H1 (cell line): Measurements from ENCODE around the gene GRB7. TPM values are rescaled to one million over a fixed set of nuclear protein-coding genes. Genes with fewer than 3 reads are reported as not detected.

Experiments
- CTCF ChIA-PET: fragments of 300-600 bp; sonication (Branson Sonifier 250); formaldehyde crosslinking; loops from one replicate; lab custom pipeline; 2021; ENCODE audit not compliant: partially characterized antibody; lab: Charles Lee
- POLR2A ChIA-PET: fragments of 300-600 bp; sonication (Branson Sonifier 250); formaldehyde crosslinking; loops from one replicate; lab custom pipeline; 2021; ENCODE audit warnings: inconsistent platforms; ENCODE audit not compliant: partially characterized antibody; lab: Charles Lee
- DNase-seq, 2 experiments: peaks; one replicate each; pipeline versions ENCODE4 v3.0.0 to v3.0.0-alpha.2; 2010 to 2022; ENCODE audit warnings: low spot score in 2 of 2, low read depth in 1 of 2, mixed read lengths in 1 of 2
- FAIRE-seq: peaks from 2 replicates; lab custom pipeline; 2011; peaks lifted over from hg19 to GRCh38; lab: Jason Lieb, UNC
- H2AFZ ChIP-seq: 2 replicates; pipeline ENCODE4 v1.8.1; 2012; ENCODE audit warnings: low read length, inconsistent platforms
- H2AK5ac ChIP-seq: 2 replicates; pipeline ENCODE4 v1.6.1; 2013; ENCODE audit warnings: low read depth, low read length
- H2BK120ac ChIP-seq: replicated peaks from 2 replicates; pipeline ENCODE3; 2013; ENCODE audit warnings: low read depth, low read length, inconsistent platforms
- H2BK12ac ChIP-seq: 2 replicates; pipeline ENCODE4 v1.6.1; 2013; ENCODE audit warnings: low read depth, low read length
- H2BK15ac ChIP-seq: 2 replicates; pipeline ENCODE4 v1.6.1; 2013; ENCODE audit warnings: low read length
- H2BK20ac ChIP-seq: 2 replicates; pipeline ENCODE4 v1.6.1; 2013; ENCODE audit warnings: low read length
- H2BK5ac ChIP-seq: 2 replicates; pipeline ENCODE4 v1.6.1; 2013; ENCODE audit warnings: low read depth, low read length
- H3K14ac ChIP-seq: 2 replicates; pipeline ENCODE4 v1.6.1; 2013; ENCODE audit warnings: inconsistent platforms; ENCODE audit not compliant: insufficient read length
- H3K18ac ChIP-seq: 2 replicates; pipeline ENCODE4 v1.6.1; 2013; ENCODE audit warnings: low read length; ENCODE audit errors: extremely low read depth
- H3K23ac ChIP-seq: 2 replicates; pipeline ENCODE4 v1.6.1; 2013; ENCODE audit warnings: inconsistent platforms; ENCODE audit not compliant: insufficient read length
- H3K23me2 ChIP-seq: 2 replicates; pipeline ENCODE4 v1.6.1; 2013; ENCODE audit warnings: low read depth, low read length
- H3K27ac ChIP-seq: 2 replicates; pipeline ENCODE4 v1.6.1; 2011; ENCODE audit warnings: low read depth, low read length, inconsistent platforms
- H3K27me3 ChIP-seq, 4 experiments: replicated peaks in 1 of 4; 1 replicate in 1 of 4; 2 replicates in 3 of 4; pipeline versions ENCODE4 v1.6.1 to v1.8.1; 2011 to 2013; ENCODE audit warnings: low read length in 3 of 4, mild to moderate bottlenecking in 3 of 4, inconsistent platforms in 2 of 4, mixed read lengths in 2 of 4, moderate library complexity in 1 of 4; ENCODE audit not compliant: control insufficient read depth in 3 of 4, insufficient read depth in 3 of 4; ENCODE audit errors: extremely low read depth in 1 of 4
- H3K36me3 ChIP-seq, 4 experiments: 2 replicates each; pipeline versions ENCODE4 v1.6.1 to v1.8.1; 2011 to 2013; ENCODE audit warnings: mild to moderate bottlenecking in 4 of 4, low read length in 3 of 4, moderate library complexity in 2 of 4, control low read depth in 1 of 4, inconsistent platforms in 1 of 4; ENCODE audit not compliant: insufficient read depth in 4 of 4, control insufficient read depth in 2 of 4
- H3K4ac ChIP-seq: replicated peaks from 2 replicates; pipeline ENCODE3; 2013; ENCODE audit warnings: low read length, low read depth, mixed read lengths, inconsistent platforms; ENCODE audit not compliant: insufficient read length
- H3K4me1 ChIP-seq, 4 experiments: replicated peaks in 1 of 4; 1 replicate in 1 of 4; 2 replicates in 3 of 4; pipeline versions ENCODE4 v1.6.1 to v1.8.1; 2011 to 2013; ENCODE audit warnings: low read length in 3 of 4, inconsistent platforms in 2 of 4, mixed read lengths in 1 of 4; ENCODE audit not compliant: insufficient read depth in 4 of 4, control insufficient read depth in 3 of 4
- H3K4me2 ChIP-seq, 2 experiments: 2 replicates each; pipeline versions ENCODE4 v1.6.1 to v1.8.1; 2011 to 2013; ENCODE audit warnings: low read depth in 2 of 2, low read length in 2 of 2, control low read depth in 1 of 2, inconsistent platforms in 1 of 2, mild to moderate bottlenecking in 1 of 2; ENCODE audit not compliant: insufficient read depth in 1 of 2
- H3K4me3 ChIP-seq, 4 experiments: fragments of 200-600, 300-600 bp in 1 of 4; sonication (generic), shearing (Covaris generic), sonication (Bioruptor Twin) in 1 of 4; 2 replicates each; pipeline versions ENCODE4 v1.5.1 to v1.8.1; 2011 to 2016; ENCODE audit warnings: low read length in 4 of 4, low read depth in 3 of 4, control low read depth in 2 of 4, inconsistent platforms in 2 of 4, mild to moderate bottlenecking in 2 of 4, mixed read lengths in 1 of 4, moderate library complexity in 1 of 4; ENCODE audit not compliant: insufficient read depth in 2 of 4; ENCODE audit errors: extremely low read depth in 1 of 4
- H3K56ac ChIP-seq: replicated peaks from 2 replicates; pipeline ENCODE3; 2013; ENCODE audit warnings: low read depth, mild to moderate bottlenecking, mixed read lengths, low read length, inconsistent platforms; ENCODE audit not compliant: insufficient read length
- H3K79me1 ChIP-seq: 2 replicates; pipeline ENCODE4 v1.6.1; 2013; ENCODE audit warnings: low read depth, low read length, control low read depth
- H3K79me2 ChIP-seq, 2 experiments: 2 replicates each; pipeline versions ENCODE4 v1.6.1 to v1.8.1; 2012 to 2013; ENCODE audit warnings: low read length in 2 of 2, mild to moderate bottlenecking in 2 of 2, inconsistent platforms in 1 of 2; ENCODE audit not compliant: insufficient read depth in 2 of 2, control insufficient read depth in 1 of 2
- H3K9ac ChIP-seq, 4 experiments: replicated peaks in 1 of 4; 1 replicate in 1 of 4; 2 replicates in 3 of 4; pipeline versions ENCODE4 v1.6.1 to v1.8.1; 2011 to 2013; ENCODE audit warnings: low read depth in 3 of 4, low read length in 3 of 4, control low read depth in 2 of 4, mild to moderate bottlenecking in 2 of 4, moderate library complexity in 2 of 4, inconsistent platforms in 1 of 4; ENCODE audit errors: extremely low read depth in 1 of 4
- H3K9me3 ChIP-seq, 2 experiments: 2 replicates each; pipeline versions ENCODE4 v1.6.1 to v1.8.1; 2012 to 2013; ENCODE audit warnings: mild to moderate bottlenecking in 2 of 2, moderate library complexity in 2 of 2, control low read depth in 1 of 2, inconsistent platforms in 1 of 2, low read depth in 1 of 2, low read length in 1 of 2, mixed read lengths in 1 of 2; ENCODE audit not compliant: insufficient read depth in 2 of 2
- H4K20me1 ChIP-seq, 2 experiments: replicated peaks in 1 of 2; 2 replicates each; pipeline versions ENCODE3 to v1.8.1; 2011 to 2013; ENCODE audit warnings: inconsistent platforms in 2 of 2, low read length in 2 of 2, mild to moderate bottlenecking in 1 of 2; ENCODE audit not compliant: insufficient read depth in 2 of 2, control insufficient read depth in 1 of 2
- H4K5ac ChIP-seq: 2 replicates; pipeline ENCODE4 v1.6.1; 2013; ENCODE audit warnings: low read length, low read depth, mixed read lengths, inconsistent platforms; ENCODE audit not compliant: insufficient read length
- H4K8ac ChIP-seq: 2 replicates; pipeline ENCODE4 v1.8.0; 2013; ENCODE audit warnings: mild to moderate bottlenecking, moderate library complexity, low read length, inconsistent platforms; ENCODE audit not compliant: insufficient read depth; ENCODE audit errors: extremely low read depth
- H4K91ac ChIP-seq: replicated peaks from 2 replicates; pipeline ENCODE3; 2013; ENCODE audit warnings: low read length, mixed read lengths, inconsistent platforms; ENCODE audit not compliant: insufficient read length
- CREB1 ChIP-seq: IDR thresholded peaks from 2 replicates; pipeline ENCODE4 v1.6.1; 2012; ENCODE audit warnings: inconsistent platforms
- E2F6 ChIP-seq: IDR thresholded peaks from 2 replicates; pipeline ENCODE4 v1.6.1; 2012; ENCODE audit warnings: inconsistent platforms
- WGBS, 2 experiments: shearing (Covaris generic) in 1 of 2; methylation state at CpG; one replicate each; pipeline versions ENCODE4 v1.1.6 to v1.1.7; 2013 to 2015; ENCODE audit warnings: low lambda C conversion rate in 2 of 2, mixed read lengths in 2 of 2, inconsistent platforms in 1 of 2, low coverage in 1 of 2, missing lambda C conversion rate in 1 of 2; ENCODE audit not compliant: insufficient replicate concordance in 2 of 2, insufficient coverage in 1 of 2, insufficient read length in 1 of 2; ENCODE audit errors: extremely low coverage in 1 of 2, missing lambda C conversion rate in 1 of 2; 5-methylcytosine and 5-hydroxymethylcytosine counted together
- polyA plus RNA-seq, 7 experiments: library from polyadenylated mRNA; depleted of rRNA in 3 of 7; stranded (reverse) in 5 of 7; unstranded in 2 of 7; fragments of >200 nt in 5 of 7; fragments of 200-250 nt in 2 of 7; gene quantifications; 1 replicate in 5 of 7; 2 replicates in 1 of 7; 4 replicates in 1 of 7; pipeline versions ENCODE4 v1.2.1 to v1.2.3, GENCODE V29; 2011 to 2013; ENCODE audit warnings: missing spikeins in 2 of 7, mixed read lengths in 2 of 7
- total RNA-seq: library from RNA; stranded (reverse); fragmentation: NEBNext Ultra II Directional; extraction: Animal tissue kit (Norgen Biotek cat#: 25700); gene quantifications from 2 replicates; pipeline ENCODE4 v1.2.1, GENCODE V29; 2021

Gene GRB7
- total and polyA plus RNA-seq, 2 of the 8 experiments (the other 6 are each of a cell fraction or from before 2014, with no cell fraction given), result 32.2 to 41.5 TPM

- peaks cover 9 to 29% (median 21%) of the 10 kb centered on the region in 4 experiments for H3K4me1 ChIP-seq
- H3K23me2 ChIP-seq, result peaks cover 10% of the 10 kb centered on the region; the same call in 1 of the 2 replicates
- no peak overlapping the region for H3K27ac ChIP-seq
- no peak overlapping the region for H2AFZ ChIP-seq
- H3K9ac ChIP-seq, result peak overlapping the region in 3 of 4 experiments; percentile 49 to 67 (median 64); a peak in 5 of 7 replicates
- H3K18ac ChIP-seq, result peak overlapping the region; percentile 95
- peak overlapping the region; percentile 97 for H4K8ac ChIP-seq
- POLR2A ChIA-PET, result interaction anchor here (0.6 to 8.1 kb wide), 8 partner anchors 15 to 124 kb away, joined by 3 to 54 read pairs (median 3); partner anchors contain the start of genes ERBB2 and MIEN1
- H2BK20ac ChIP-seq, result no peak overlapping the region
- H3K9me3 ChIP-seq, result no peaks in the 10 kb centered on the region
- 0 out of 2 replicates have a peak overlapping the region, but pooled peaks have one; percentile 46 for H2BK15ac ChIP-seq
- H4K5ac ChIP-seq, result peak overlapping the region; percentile 72
- no peak overlapping the region; the same call in 1 of the 2 replicates for H2BK12ac ChIP-seq
- peak overlapping the region; percentile 30 to 82 (median 74) for H3K4me3 ChIP-seq
- FAIRE-seq (no peak), DNase-seq (peak in 1 of 2 experiments; percentile 96)
- H3K79me1 ChIP-seq, result no peaks in the 10 kb centered on the region; the same call in 1 of the 2 replicates
- no peak overlapping the region for H2AK5ac ChIP-seq
- H4K91ac ChIP-seq, result peak overlapping the region; percentile 91
- H3K56ac ChIP-seq, result no peak overlapping the region
- H3K4me2 ChIP-seq, result peak overlapping the region; percentile 20 to 98
- peak overlapping the region; percentile 87 for H3K4ac ChIP-seq
- no peak overlapping the region for H3K23ac ChIP-seq
- H4K20me1 ChIP-seq, result no peaks in the 10 kb centered on the region
- no peak overlapping the region for H3K14ac ChIP-seq
- no peak overlapping the region for H2BK120ac ChIP-seq
- no peaks in the 10 kb centered on the region for H3K79me2 ChIP-seq
- WGBS, 2 experiments, result 3% methylated on average over 54 of the region's 91 CpGs; no CpG with 5 or more reads in 1 of the 2 experiments
- peak overlapping the region; percentile 84; the same call in 1 of the 2 replicates for H2BK5ac ChIP-seq
- CTCF ChIA-PET, result interaction anchor here (0.7 to 8.2 kb wide), 23 partner anchors 10 to 560 kb away, joined by 3 to 102 read pairs (median 5); partner anchors contain the start of genes ERBB2, MIEN1, PGAP3 and PNMT
- H3K36me3 ChIP-seq, result no peaks in the 10 kb centered on the region
- H3K27me3 ChIP-seq, result peaks cover 0 to 3% (median 2%) of the 10 kb centered on the region in 4 experiments; a peak in 2 of 7 replicates
- TF ChIP-seq CREB1, result peak; percentile 37
- TF ChIP-seq E2F6, result peak; percentile 32; the same call in 1 of the 2 replicates
Measured at GRCh38 chr17:39754161-39754957, 16.6 kb downstream of the GRB7 start.
